ENCODE results near the gene HSD17B12.

The HSD17B12 gene

GRCh38 chr11:43789700-43790443 is 109.3 kb downstream of the HSD17B12 start:
- Histone ChIP-seq H3K27ac (no peak overlapping the region), H3K4me3 (no peak overlapping the region)
- TF ChIP-seq, protein P1, sequence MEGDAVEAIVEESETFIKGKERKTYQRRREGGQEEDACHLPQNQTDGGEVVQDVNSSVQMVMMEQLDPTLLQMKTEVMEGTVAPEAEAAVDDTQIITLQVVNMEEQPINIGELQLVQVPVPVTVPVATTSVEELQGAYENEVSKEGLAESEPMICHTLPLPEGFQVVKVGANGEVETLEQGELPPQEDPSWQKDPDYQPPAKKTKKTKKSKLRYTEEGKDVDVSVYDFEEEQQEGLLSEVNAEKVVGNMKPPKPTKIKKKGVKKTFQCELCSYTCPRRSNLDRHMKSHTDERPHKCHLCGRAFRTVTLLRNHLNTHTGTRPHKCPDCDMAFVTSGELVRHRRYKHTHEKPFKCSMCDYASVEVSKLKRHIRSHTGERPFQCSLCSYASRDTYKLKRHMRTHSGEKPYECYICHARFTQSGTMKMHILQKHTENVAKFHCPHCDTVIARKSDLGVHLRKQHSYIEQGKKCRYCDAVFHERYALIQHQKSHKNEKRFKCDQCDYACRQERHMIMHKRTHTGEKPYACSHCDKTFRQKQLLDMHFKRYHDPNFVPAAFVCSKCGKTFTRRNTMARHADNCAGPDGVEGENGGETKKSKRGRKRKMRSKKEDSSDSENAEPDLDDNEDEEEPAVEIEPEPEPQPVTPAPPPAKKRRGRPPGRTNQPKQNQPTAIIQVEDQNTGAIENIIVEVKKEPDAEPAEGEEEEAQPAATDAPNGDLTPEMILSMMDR (IDR thresholded peaks at IDR 0.05), result no peak
- DNase-seq (ENCODE audit: low spot score), result no peak

GRCh38 chr11:43790444-43790794 is 109.9 kb downstream of the HSD17B12 start:
- TF ChIP-seq, protein P1 (IDR thresholded peaks at IDR 0.05), result no peak
- Histone ChIP-seq H3K27ac (no peak overlapping the region), H3K4me3 (no peak overlapping the region)
- DNase-seq (ENCODE audit: low spot score), result no peak

GRCh38 chr11:43797337-43797736 is 116.8 kb downstream of the HSD17B12 start:
- TF ChIP-seq, protein P1 (IDR thresholded peaks at IDR 0.05), result no peak
- Histone ChIP-seq H3K27ac (no peak overlapping the region), H3K4me3 (no peak overlapping the region)
- no peak for DNase-seq (ENCODE audit: low spot score)

GRCh38 chr11:43797866-43798265 is 117.3 kb downstream of the HSD17B12 start:
- Histone ChIP-seq H3K27ac (no peak overlapping the region), H3K4me3 (no peak overlapping the region)
- no peak for DNase-seq (ENCODE audit: low spot score)
- TF ChIP-seq, protein P1 (IDR thresholded peaks at IDR 0.05), result no peak

DNA sequence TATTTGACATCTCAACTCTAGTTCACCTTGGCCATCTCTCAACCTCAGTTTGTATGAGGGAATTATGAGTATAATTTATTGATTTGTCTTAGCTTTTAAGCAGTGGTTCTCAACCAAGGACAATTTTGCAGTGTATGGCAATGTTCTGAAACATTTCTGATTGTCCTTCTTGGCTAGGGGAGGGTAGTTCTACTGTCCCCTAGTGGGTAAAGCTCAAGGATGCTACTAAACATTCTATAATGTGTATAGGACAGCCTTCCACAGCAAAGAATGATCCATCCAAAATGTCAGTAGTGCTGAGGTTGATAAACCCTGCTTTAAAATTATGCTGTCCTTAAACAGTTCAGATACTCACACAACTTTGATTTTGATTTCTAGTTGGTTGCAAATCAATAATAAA is 122.0 kb downstream of the HSD17B12 start:
- Histone ChIP-seq H3K27ac (no peak overlapping the region), H3K4me3 (no peak overlapping the region)
- no peak for DNase-seq (ENCODE audit: low spot score)
- TF ChIP-seq, protein P1 (IDR thresholded peaks at IDR 0.05), result no peak

DNA sequence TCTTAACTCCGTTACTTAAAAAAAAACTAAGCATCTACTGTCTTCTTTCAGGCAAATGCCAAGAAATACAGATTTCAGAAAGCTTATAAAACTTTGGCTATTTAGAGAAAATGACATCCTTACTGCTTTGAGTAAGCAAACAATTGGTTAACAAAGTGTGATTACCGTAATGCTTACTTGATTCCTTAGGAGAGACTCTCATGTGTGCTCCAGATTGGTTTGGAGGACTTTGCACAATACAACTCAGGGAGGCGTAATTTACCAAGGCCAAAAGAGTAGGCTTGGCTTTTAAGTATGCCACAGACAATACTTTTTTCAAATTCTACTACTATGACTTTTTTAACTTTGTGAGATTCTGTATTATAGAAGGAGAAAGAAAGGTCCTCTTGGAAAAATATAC is 123.2 kb downstream of the HSD17B12 start:
- no peak overlapping the region for H3K4me3 ChIP-seq
- no peak for DNase-seq (ENCODE audit: low spot score)
- TF ChIP-seq, protein P1 (IDR thresholded peaks at IDR 0.05), result no peak

DNA sequence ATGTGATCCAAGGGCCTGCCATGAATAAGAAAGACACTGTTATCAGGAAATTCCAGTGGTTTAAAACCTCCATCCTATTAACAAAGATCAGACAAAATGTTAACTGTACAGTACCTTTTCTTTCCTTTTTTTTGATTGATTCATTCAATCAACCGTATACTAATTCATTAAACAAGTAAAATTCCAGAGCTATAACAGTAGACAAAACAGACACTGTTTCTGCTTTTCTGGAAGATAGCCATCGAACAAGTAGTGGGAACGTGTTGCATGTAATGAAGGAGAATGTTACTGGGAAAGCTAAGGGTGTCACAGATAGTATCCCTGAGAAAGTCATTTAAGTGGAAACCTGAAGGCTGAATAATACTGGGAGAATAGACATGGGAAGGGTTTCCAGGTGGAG is 126.4 kb downstream of the HSD17B12 start:
- DNase-seq (ENCODE audit: low spot score), result no peak
- Histone ChIP-seq H3K27ac (no peak overlapping the region), H3K4me3 (no peak overlapping the region)
- TF ChIP-seq, protein P1 (IDR thresholded peaks at IDR 0.05), result no peak

More for the DNA sequence above, 123.2 kb downstream of the HSD17B12 start:
- H3K27ac ChIP-seq, result no peak overlapping the region

Data from coronary artery (tissue), 2 donors.